CD14-positive monocyte (primary cell): ENCODE measurements around the gene EPSTI1. TPM values are rescaled to one million over a fixed set of nuclear protein-coding genes. Genes with fewer than 3 reads are reported as not detected.
"Not testable (repeated sequence)": the region's sequence is repeated elsewhere in the genome, so short reads cannot be mapped to it uniquely, and the experiment has no call there.

Source experiments
- DNase-seq, 3 donors: peaks; one replicate each; pipeline ENCODE4 v3.0.0-alpha.2; 2011 to 2022
- H2AFZ ChIP-seq: 2 replicates; pipeline ENCODE4 v1.6.0; 2012; ENCODE audit warnings: mild to moderate bottlenecking, low read depth, low read length, inconsistent platforms; ENCODE audit not compliant: insufficient read depth, poor library complexity, severe bottlenecking
- H3K27ac ChIP-seq, 2 donors: 1 replicate in 1 of 2; 2 replicates in 1 of 2; pipeline ENCODE4 v1.5.1; 2012 to 2013; ENCODE audit warnings: low read length in 2 of 2, control low read depth in 1 of 2, inconsistent platforms in 1 of 2, low read depth in 1 of 2, mild to moderate bottlenecking in 1 of 2
- H3K27me3 ChIP-seq, 2 donors: one replicate each; pipeline versions ENCODE4 v1.6.0 to v1.6.1; 2011 to 2013; ENCODE audit warnings: low read length in 2 of 2; ENCODE audit not compliant: control insufficient read depth in 2 of 2, insufficient read depth in 2 of 2
- H3K36me3 ChIP-seq, 2 donors: replicated peaks in 1 of 2; 1 replicate in 1 of 2; 2 replicates in 1 of 2; pipeline versions ENCODE4 v1.5.1 to v1.6.1; 2012 to 2013; ENCODE audit warnings: low read length in 2 of 2, control low read depth in 1 of 2, inconsistent platforms in 1 of 2, mild to moderate bottlenecking in 1 of 2; ENCODE audit not compliant: insufficient read depth in 2 of 2, control insufficient read depth in 1 of 2
- H3K4me1 ChIP-seq, 2 donors: 1 replicate in 1 of 2; 2 replicates in 1 of 2; pipeline versions ENCODE4 v1.5.1 to v1.6.1; 2012 to 2013; ENCODE audit warnings: low read length in 2 of 2, control low read depth in 1 of 2, inconsistent platforms in 1 of 2, mild to moderate bottlenecking in 1 of 2, moderate library complexity in 1 of 2; ENCODE audit not compliant: insufficient read depth in 2 of 2, control insufficient read depth in 1 of 2
- H3K4me2 ChIP-seq: replicated peaks from 2 replicates; pipeline ENCODE3; 2012; ENCODE audit warnings: low read length, moderate library complexity, mild to moderate bottlenecking; ENCODE audit not compliant: poor library complexity, severe bottlenecking; ENCODE audit errors: extremely low read depth
- H3K4me3 ChIP-seq, 3 experiments: fragments of 200-600 bp in 1 of 3; sonication (generic) in 1 of 3; replicated peaks in 1 of 3; 1 replicate in 2 of 3; 2 replicates in 1 of 3; pipeline ENCODE4 v1.5.1; 2011 to 2013; ENCODE audit warnings: low read length in 3 of 3, mild to moderate bottlenecking in 3 of 3, control low read depth in 2 of 3, low read depth in 2 of 3, inconsistent platforms in 1 of 3, moderate library complexity in 1 of 3
- H3K79me2 ChIP-seq: 2 replicates; pipeline ENCODE4 v1.6.0; 2012; ENCODE audit warnings: mild to moderate bottlenecking, control low read depth, inconsistent platforms, low read length, moderate library complexity; ENCODE audit not compliant: insufficient read depth
- H3K9ac ChIP-seq: 2 replicates; pipeline ENCODE4 v1.6.0; 2017; ENCODE audit warnings: low read length, mild to moderate bottlenecking; ENCODE audit not compliant: insufficient read depth, poor library complexity, severe bottlenecking
- H3K9me3 ChIP-seq, 2 donors: replicated peaks in 1 of 2; 1 replicate in 1 of 2; 2 replicates in 1 of 2; pipeline versions ENCODE4 v1.5.1 to v1.6.1; 2012 to 2013; ENCODE audit warnings: low read length in 2 of 2, control low read depth in 1 of 2; ENCODE audit not compliant: control insufficient read depth in 1 of 2, insufficient read depth in 1 of 2
- H4K20me1 ChIP-seq: 2 replicates; pipeline ENCODE4 v1.6.0; 2012; ENCODE audit warnings: mild to moderate bottlenecking, low read length, control low read depth, moderate library complexity; ENCODE audit not compliant: insufficient read depth
- H3K27ac Mint-ChIP-seq, 7 donors: one replicate each; pipeline ENCODE4 v1.8.0; 2020; ENCODE audit warnings: mild to moderate bottlenecking in 7 of 7, mixed read lengths in 7 of 7, moderate library complexity in 6 of 7, inconsistent platforms in 2 of 7
- H3K27me3 Mint-ChIP-seq, 3 donors: one replicate each; pipeline ENCODE4 v1.8.0; 2021 to 2022; ENCODE audit warnings: low read depth in 3 of 3, mild to moderate bottlenecking in 3 of 3, mixed read lengths in 3 of 3, moderate library complexity in 3 of 3, inconsistent platforms in 1 of 3
- H3K36me3 Mint-ChIP-seq, 2 donors: one replicate each; pipeline ENCODE4 v1.8.0; 2020; ENCODE audit warnings: mixed read lengths in 2 of 2, inconsistent platforms in 1 of 2, mild to moderate bottlenecking in 1 of 2
- H3K4me1 Mint-ChIP-seq: one replicate; pipeline ENCODE4 v1.8.0; 2020; ENCODE audit warnings: mild to moderate bottlenecking, mixed read lengths
- H3K4me3 Mint-ChIP-seq, 2 donors: one replicate each; pipeline ENCODE4 v1.8.0; 2020; ENCODE audit warnings: mild to moderate bottlenecking in 2 of 2, mixed read lengths in 2 of 2, moderate library complexity in 1 of 2
- H3K9me3 Mint-ChIP-seq, 7 donors: one replicate each; pipeline ENCODE4 v1.8.0; 2020 to 2022; ENCODE audit warnings: mixed read lengths in 7 of 7, mild to moderate bottlenecking in 6 of 7, moderate library complexity in 6 of 7, inconsistent platforms in 2 of 7
- CTCF ChIP-seq: fragments of 200-600 bp; IDR thresholded peaks from one replicate; pipeline ENCODE4 v1.8.0; 2022; ENCODE audit warnings: antibody characterized with exemption, mild to moderate bottlenecking
- WGBS: methylation state at CpG from one replicate; pipeline ENCODE4 v1.1.5; 2013; ENCODE audit warnings: missing lambda C conversion rate; ENCODE audit not compliant: insufficient coverage; 5-methylcytosine and 5-hydroxymethylcytosine counted together
- intact Hi-C, 2 donors: fragments of 100-400 bp; cut with micrococcal nuclease; formaldehyde crosslinking; loops; one replicate each; pipeline versions ENCODE4 v1.15.0 to v1.15.1; 2023
- polyA plus RNA-seq, 3 donors: library from polyadenylated mRNA; depleted of rRNA in 1 of 3; unstranded in 2 of 3; stranded (reverse) in 1 of 3; fragments of 300-500 nt in 2 of 3; fragments of >200 nt in 1 of 3; fragmentation: Illumina TruSeq in 2 of 3; gene quantifications; 1 replicate in 2 of 3; 2 replicates in 1 of 3; pipeline ENCODE4 v1.2.3, GENCODE V29; 2012 to 2021

EPSTI1 gene
- polyA plus RNA-seq, 3 donors: 14.6 to 19.9 (median 16.4) TPM

DNA sequence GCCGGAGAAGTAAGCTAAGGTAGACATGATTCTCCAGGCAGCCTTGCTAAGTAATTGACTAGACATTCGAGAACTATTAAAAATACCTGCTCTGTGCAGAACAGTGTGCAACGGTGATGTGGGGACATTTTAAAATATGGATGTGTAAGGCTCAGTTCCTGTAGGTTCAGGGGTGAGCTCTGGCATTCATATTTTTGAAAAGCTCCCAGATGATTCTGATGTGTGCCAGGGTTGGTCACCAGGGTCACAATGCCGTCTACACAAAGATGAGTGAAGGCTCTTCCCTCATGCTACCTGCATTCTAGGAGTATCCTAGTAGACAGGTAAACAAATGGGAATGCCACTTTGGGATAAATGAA lies 702 bp upstream of the EPSTI1 start:
- peak overlapping the region; percentile 92 for H3K9ac ChIP-seq
- intact Hi-C loops: loop anchor here (10.0 kb wide), 1 partner anchor 52 kb away; no protein-coding TSS in a partner anchor
- H3K27ac Mint-ChIP-seq: peak overlapping the region; percentile 77 to 99 (median 98)
- no peaks in the 10 kb centered on the region for H3K36me3 ChIP-seq
- H3K27ac ChIP-seq: peak overlapping the region in 1 of 2 donors; percentile 100
- H3K4me3 ChIP-seq: peak overlapping the region; percentile 85 to 94 (median 87)
- peaks cover 0 to 3% (median 0%) of the 10 kb centered on the region in 7 donors for H3K9me3 Mint-ChIP-seq
- H3K4me1 Mint-ChIP-seq: peaks cover 47% of the 10 kb centered on the region
- H3K4me2 ChIP-seq: peak overlapping the region; percentile 86
- H3K27me3 Mint-ChIP-seq: peaks cover 0 to 3% (median 0%) of the 10 kb centered on the region in 3 donors
- no peak for DNase-seq
- no peaks in the 10 kb centered on the region for H3K27me3 ChIP-seq
- peaks cover 21% of the 10 kb centered on the region for H3K79me2 ChIP-seq
- no peak for TF ChIP-seq CTCF
- peak overlapping the region; percentile 88 to 95 for H3K4me3 Mint-ChIP-seq
- 13% methylated on average over 2 of the region's 4 CpGs for WGBS
- H3K9me3 ChIP-seq: no peaks in the 10 kb centered on the region
- H3K4me1 ChIP-seq: peaks cover 22 to 35% of the 10 kb centered on the region in 2 donors
- no peaks in the 10 kb centered on the region for H4K20me1 ChIP-seq
- H2AFZ ChIP-seq: peak overlapping the region; percentile 92
- H3K36me3 Mint-ChIP-seq: no peaks in the 10 kb centered on the region

GRCh38 chr13:42991233-42991897 lies 676 bp downstream of the EPSTI1 start:
- H3K9me3 Mint-ChIP-seq, H3K9me3 ChIP-seq, H3K27me3 ChIP-seq, H3K27me3 Mint-ChIP-seq, DNase-seq, H3K36me3 ChIP-seq, H3K36me3 Mint-ChIP-seq, H4K20me1 ChIP-seq: not testable (repeated sequence)
- Histone ChIP-seq H3K4me1 (peaks cover 22 to 27% of the 10 kb centered on the region in 2 donors), H3K4me2 (peak overlapping the region; percentile 86), H3K9ac (peak overlapping the region; percentile 92), H3K79me2 (peaks cover 30% of the 10 kb centered on the region), H2AFZ (peak overlapping the region; percentile 92), H3K4me3 (peak overlapping the region; percentile 85 to 94 (median 87)), H3K27ac (peak overlapping the region; percentile 92 to 100)
- Mint-ChIP-seq H3K4me3 (peak overlapping the region; percentile 88 to 95), H3K27ac (peak overlapping the region; percentile 94 to 99 (median 98)), H3K4me1 (peaks cover 39% of the 10 kb centered on the region)
- intact Hi-C loops: loop anchor here (10.0 kb wide), 1 partner anchor 53 kb away; no protein-coding TSS in a partner anchor
- 34% methylated on average over 5 of the region's 15 CpGs for whole genome bisulfite sequencing
